ENCODE data around the gene MVB12B.

GRCh38 chr9:126521976-126522590, 195.5 kb downstream of the MVB12B start:
- no peak for TF ChIP-seq CTCF (IDR thresholded peaks at IDR 0.05; ENCODE audit: poor library complexity, severe bottlenecking)
- no peak for TF ChIP-seq POLR2AphosphoS5 (IDR thresholded peaks at IDR 0.05)
- TF ChIP-seq EP300 (conservative IDR thresholded peaks at IDR 0.05; ENCODE audit: poor library complexity, severe bottlenecking), result no peak
- TF ChIP-seq TAF1 (IDR thresholded peaks at IDR 0.05; ENCODE audit: low read depth), result no peak
- TF ChIP-seq REST (IDR thresholded peaks at IDR 0.05; ENCODE audit: borderline replicate concordance), result no peak
- no peak for TF ChIP-seq RAD21 (conservative IDR thresholded peaks at IDR 0.05)
- TF ChIP-seq EZH2 (IDR thresholded peaks at IDR 0.05; ENCODE audit: borderline replicate concordance, insufficient read depth, low read length, poor library complexity, severe bottlenecking), result no peak
